RKO (cell line): Measurements from ENCODE around the gene KIF21A.
A peak's percentile ranks its signal among the peaks of the same experiment; 100 is the strongest.

Experiments used
- DNase-seq: peaks from one replicate; pipeline ENCODE4 v3.0.0-alpha.2; 2016; ENCODE audit warnings: low spot score

KIF21A gene

DNA sequence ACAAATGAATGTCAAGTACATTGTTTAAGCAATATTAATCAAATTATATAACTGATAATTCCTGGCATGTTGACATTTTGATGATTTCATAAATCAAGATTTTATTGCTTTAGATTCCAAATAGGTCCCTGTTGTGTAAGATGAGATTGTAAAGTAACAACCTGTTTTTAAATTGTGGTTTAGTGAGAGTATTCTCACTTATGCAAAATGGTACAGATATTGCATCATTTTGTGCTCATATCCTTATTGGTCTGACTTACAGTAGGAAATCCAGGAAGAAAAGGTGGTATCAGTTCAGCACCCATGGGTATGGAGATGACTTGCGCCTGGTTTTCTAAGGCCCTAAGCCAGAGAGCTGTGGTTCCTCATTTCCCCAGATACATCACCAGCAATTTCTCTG is 165.5 kb downstream of the KIF21A start:
- peak; percentile 6 for DNase-seq

DNA sequence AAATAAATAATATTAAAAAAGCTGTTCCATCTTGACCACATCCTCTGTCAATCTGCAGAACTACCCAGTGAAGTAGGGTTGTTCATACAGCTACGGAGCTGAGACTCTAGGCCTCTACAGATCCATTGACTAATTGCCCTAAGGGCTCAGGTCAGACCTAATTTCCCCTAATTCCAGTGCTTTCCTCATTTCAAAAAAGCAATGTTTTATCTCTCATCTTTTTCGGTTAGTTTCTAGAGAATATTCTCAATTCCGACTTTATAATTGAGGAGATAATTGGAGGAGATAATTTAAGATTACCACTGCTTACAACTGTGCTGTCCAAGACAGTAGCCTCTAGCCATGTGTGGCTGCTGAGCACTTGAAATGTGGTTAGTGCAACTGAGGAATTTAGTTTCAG is 167.1 kb downstream of the KIF21A start:
- DNase-seq: no peak

DNA sequence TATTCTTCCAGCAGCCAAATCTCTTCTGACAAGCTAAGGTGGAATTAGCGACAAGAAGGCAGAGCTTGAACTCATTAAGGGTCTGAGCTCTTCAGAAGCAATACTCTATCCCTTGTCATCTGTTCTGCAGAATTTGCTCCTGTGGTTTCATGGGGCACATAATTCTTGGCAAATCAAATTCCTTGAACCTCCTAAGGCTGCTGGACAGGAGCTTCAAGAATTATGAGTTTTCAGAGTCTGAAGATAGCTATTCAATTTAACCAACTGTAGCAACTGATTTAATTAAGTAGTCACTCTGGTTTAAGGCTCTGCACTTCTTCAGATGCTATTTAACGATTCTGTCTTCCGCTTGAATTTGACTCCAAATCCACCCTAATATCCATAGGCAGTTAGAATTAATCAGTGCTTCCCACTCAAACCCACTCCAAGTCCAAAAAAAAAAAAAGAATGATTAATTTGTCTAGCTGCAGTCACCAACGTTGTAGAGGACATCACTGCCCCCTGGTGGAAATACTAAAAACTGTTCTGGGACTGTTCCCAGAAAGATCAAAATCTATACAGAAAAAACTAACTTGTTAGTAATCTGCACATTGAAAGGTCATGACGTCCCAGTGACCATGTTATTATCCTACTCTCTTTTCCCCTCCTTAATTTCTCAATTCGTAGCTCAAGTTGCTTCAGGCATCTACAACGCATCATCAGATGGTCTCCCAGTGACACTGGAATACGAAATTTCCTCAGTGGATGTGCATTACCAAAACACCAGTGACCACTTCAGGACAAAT is 169.9 kb downstream of the KIF21A start:
- peak; percentile 48 for DNase-seq

DNA sequence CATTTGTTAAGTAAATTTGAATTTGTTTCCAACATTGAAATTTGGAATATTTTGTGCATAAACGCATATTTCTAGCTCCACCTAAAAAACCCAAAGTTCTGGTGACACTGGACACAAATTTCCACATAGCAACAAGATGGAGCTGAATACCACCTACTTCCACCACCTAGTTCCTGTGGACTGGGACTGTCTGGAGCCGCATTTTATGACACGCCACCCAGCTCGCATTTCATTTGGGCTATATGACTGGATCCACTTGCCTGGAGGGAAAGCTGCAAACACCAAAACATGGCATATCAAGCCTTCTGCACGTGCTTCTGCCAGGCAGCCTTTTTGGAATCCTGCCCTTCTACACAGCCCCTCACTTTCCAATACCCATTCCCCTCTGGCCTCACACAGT is 173.4 kb downstream of the KIF21A start:
- no peak for DNase-seq

DNA sequence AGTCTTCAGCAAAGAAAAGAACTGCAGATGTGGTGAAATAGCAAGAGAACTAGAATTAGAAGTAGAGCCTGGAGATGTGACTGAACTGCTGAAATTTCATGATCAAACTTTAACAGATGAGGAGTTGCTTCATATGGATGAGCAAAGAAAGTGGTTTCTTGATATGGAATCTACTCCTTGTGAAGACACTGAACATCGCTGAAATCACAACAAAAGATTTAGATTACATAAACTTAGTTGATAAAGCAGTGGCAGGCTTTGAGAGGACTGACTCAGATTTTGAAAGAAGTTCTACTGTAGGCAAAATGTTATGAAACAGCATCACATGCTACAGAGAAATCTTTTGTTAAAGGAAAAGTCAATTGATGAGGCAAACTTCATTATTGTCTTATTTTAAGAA is 175.0 kb downstream of the KIF21A start:
- no peak for DNase-seq

DNA sequence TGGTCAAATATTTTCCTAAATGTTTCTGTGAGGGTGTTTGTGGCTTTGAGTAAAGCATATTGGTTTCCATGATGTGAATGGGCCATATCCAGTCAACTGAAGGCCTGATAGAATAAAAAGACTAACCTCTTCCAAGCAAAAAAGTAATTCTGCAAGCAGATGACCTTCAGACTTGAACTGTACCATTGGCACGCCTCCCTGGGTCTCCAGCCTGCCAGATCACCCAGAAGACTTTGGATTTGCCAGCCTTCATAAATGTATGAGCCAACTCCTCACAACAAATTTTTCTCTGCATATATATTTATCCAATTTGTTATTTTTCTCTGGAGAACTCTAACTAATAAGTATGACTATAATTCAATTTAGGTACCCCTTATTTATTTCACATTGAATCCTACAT is 190.3 kb downstream of the KIF21A start:
- DNase-seq: no peak
